ENCODE measurements around the gene CLEC6A. TPM values are rescaled to one million over a fixed set of nuclear protein-coding genes. Genes with fewer than 3 reads are reported as not detected.
"Not testable (repeated sequence)": the region's sequence is repeated elsewhere in the genome, so short reads cannot be mapped to it uniquely, and the experiment has no call there.

The CLEC6A gene
- total RNA-seq, 1 donor from 2014 or later: 3.9 TPM

DNA sequence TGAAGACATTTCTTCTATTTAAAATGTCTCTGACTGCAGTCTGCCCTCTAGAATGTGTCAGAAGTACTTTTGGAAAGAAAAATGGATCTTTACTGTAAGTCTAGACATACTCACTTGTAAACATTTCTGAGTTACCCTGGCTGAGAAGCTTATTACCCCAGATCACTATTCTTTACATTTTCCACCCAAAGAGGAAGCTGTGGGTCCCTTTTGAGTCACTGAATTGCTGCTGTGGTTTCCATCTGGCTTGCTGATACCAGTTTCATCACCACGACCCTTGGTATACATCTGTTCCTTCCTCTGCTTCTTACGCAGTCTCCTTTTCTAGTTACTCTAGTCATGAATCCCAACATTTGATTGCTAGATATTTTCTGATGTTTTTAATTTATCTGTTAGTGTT is 37.3 kb downstream of the CLEC6A start:
- peak; percentile 17 for DNase-seq (ENCODE audit: low spot score)

GRCh38 chr12:8495671-8496070 is 39.9 kb downstream of the CLEC6A start:
- DNase-seq (ENCODE audit: low spot score): not testable (repeated sequence)

DNA sequence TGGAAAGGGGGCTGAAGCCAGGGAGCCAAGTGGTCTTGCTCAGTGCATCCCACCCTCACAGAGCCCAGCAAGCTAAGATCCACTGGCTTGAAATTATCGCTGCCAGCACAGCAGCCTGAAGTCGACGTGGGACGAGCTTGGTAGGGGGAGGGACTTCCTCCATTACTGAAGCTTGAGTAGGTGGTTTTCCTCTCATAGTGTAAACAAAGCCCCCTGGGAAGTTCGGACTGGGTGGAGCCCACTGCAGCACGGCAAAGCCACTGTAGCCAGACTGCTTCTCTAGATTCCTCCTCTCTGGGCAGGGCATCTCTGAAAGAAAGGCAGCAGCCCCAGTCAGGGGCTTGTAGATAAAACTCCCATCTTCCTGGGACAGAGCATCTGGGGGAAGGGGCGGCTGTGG is 40.3 kb downstream of the CLEC6A start:
- not testable (repeated sequence) for DNase-seq (ENCODE audit: low spot score)

DNA sequence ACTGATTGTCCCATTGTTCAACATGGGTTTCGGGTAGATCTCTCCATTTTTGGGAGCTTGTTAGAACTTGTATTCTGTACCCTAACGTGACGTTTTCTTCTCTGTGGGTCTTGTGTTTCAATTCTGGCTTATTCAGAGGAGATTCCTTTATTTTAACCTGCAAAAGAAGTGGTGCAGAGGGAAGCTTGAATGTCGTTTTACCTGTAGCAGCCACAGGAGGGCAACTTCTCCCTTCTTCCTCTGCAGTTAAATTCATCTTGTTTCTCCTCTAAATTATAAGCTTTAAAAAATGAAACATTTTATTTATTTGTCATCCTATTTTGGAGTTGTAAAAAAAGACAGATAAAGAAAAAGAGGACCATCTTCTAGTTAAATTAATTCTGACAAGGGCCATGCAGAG is 43.9 kb downstream of the CLEC6A start:
- no peak for DNase-seq (ENCODE audit: low spot score)

DNA sequence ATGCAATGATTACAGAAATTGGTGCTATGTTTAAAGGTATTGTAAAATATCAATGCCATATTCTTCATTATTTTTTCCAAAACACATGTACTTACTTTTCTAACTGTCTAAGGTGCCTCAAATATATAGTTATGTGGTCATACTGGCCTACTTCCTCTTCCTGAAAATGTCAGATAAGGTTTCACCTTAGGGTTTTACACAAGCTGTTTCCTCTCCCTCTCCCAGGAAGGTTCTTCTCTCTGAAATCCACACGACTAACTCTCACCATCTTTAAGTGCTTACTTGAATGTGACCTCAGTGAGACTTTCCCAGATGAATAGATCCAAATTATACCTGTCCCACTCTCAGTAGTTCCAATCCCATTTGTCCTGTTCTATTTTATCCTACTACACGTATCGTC is 46.0 kb downstream of the CLEC6A start:
- no peak for DNase-seq (ENCODE audit: low spot score)

DNA sequence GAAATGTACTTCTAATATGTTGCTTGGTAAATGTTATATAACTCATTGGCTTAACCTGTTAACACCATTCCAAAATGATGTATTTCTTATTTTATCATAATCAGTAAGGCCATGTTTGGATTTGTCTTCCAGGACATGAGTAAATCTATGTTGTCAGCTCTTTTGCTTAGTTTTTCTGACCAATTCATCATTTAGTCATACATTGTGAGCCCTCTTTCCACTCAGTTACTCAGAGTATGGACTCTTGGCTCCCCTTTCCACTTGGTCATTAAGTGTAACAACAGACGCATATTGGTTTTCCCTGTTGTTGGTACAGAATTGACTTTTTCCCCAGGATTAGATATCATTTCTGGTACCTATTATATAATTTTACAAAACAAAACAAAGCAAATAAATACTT is 48.6 kb downstream of the CLEC6A start:
- DNase-seq (ENCODE audit: low spot score): no peak

DNA sequence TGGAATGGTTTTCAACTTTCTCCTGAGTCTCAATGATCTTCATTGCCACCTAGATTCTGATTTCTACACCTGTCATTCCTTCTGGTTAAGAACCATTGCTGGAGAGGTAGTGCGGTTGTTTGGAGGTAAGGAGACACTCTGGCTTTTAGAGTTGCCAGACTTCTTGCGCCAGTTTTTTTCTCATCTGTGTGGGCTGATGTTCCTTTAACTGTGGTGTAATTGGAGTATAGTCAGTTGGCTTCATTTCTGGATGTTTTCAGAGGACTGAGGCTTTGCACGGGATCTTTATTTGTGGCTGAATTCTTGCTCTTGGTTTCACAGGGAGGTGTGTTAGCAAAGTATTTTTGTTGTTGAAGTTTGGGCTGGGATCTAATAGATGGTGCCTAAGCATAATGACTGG is 51.8 kb downstream of the CLEC6A start:
- no peak for DNase-seq (ENCODE audit: low spot score)

DNA sequence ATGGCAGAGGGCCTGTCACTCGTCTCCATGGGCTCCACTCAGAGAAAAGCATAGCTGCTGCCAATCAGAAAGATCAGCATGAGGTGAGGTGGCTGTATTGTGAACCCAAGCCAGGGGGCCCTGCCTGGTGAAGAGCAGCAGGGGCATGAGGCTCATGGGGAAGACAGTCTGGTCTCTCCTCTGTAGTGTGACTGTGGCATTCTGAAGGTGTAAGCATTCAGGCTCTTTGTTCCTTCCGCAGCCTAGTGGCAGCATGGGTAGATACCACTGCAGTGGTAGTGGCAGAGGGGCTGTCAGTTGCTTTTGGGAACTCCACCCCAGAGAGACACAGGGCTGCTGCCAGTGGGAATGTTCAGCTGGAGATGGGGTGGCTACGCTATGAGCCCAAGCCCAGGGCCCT is 52.5 kb downstream of the CLEC6A start:
- DNase-seq (ENCODE audit: low spot score): no peak

GRCh38 chr12:8508910-8509841 is 53.4 kb downstream of the CLEC6A start:
- no peak for DNase-seq (ENCODE audit: low spot score)

DNA sequence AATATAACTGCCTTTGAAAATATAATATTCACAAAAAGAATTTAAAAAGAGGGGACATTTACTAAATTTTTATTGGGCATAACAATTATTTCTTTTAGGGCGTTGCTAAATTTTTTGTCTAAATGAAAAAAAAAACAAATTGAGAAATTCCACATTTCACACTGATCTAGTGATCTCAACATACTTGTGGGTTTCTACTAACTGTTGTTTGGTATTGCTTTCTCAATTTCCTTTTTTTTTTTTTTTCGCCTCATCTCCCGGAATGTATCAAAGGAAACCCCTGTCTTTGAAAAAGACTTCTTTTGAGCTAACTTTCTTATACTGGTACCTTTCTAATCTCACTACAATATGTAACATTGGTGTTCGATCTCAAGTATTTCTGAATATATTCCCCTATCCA is 57.5 kb downstream of the CLEC6A start, which contains the start of gene CLEC4D:
TSS of gene CLEC4D (plus strand) at position 248 of the 400 bp plus-strand sequence. CDS start 230 bp downstream, outside the sequence.
- no peak for DNase-seq (ENCODE audit: low spot score)

DNA sequence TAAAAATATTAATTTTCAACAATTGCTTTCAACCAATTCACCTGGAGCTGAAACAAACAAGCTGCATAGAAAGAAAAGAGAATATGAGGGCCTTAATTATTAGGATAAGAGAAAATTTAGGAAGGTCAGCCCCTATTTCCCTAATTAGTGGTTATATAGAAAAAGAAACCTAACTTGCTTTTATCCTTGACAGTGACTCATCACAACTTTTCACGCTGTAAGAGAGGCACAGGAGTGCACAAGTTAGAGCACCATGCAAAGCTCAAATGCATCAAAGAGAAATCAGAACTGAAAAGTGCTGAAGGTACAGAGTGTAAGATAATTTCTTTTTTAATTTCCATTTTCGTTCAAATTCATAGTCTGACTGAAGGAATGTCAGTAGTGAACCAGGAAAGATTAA is 62.2 kb downstream of the CLEC6A start:
- no peak for DNase-seq (ENCODE audit: low spot score)

DNA sequence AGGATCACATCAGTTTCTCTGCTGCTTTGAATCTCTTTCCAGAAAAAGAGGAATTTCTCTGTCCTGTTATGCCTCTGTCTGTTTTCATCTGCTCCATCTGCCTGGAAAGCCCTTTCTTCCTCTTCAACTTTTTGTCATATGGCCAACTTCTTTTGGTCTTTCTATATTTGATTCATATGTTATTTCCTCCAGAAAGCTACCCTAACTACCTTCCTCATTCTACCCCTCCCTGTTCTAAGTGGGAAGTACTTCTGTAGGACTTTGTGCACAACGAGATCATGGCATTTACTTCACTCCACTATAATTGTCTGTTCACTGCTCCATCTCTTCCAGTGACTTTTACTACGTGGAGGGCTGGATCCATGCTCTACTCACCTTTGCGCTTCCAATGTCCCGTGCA is 63.4 kb downstream of the CLEC6A start:
- no peak for DNase-seq (ENCODE audit: low spot score)

DNA sequence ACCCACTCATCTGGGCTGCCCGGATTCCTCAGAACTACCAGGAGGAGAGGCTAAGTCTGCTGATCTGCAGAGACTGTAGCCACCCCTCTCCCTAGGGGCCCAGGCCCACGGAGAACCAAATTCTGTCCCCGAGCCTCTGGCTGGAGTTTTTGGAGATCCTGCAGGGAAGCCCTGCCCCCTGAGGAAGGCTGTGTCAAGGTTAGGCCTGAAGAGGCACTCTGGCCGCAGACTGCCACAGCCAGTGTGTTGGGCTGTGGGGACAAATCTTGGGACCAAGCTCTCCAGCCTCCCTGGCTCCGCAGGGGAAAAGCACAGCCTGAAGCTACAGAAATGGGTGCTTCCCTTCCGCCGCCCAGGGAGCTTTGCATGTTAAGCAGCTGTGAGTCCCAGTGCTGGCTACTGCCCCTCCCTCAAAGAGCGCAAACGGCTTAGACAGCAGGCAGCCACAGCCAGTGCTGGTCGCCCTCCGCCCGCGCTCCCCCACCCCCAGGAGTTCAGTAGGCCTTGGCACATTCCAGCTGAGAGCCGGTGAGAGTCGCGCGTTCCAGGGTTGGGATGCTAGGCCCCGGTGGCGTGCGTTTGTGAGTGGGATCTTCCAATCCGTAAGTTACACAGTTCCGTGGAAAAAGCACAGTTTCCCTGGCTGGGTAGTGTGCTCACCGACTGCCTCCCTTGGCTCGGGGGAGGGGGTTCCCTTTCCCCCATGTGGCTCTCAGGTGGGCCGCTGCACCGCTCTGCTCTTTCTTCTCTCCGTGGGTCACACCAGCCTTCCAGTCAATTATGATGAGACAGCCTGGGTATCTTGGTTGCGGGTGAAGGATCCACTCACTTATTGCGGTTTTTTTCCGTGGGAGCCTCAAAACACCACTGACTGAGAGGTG is 71.7 kb downstream of the CLEC6A start:
- DNase-seq (ENCODE audit: low spot score): no peak

Other genes starting within 250 kb of the CLEC6A start
- gene FAM90A1, start 228.3 kb upstream of the CLEC6A start, total RNA-seq (ENCODE audit: insufficient read depth, low replicate concordance): not detected
- 1.2 TPM for gene CLEC4D, start 57.5 kb downstream of the CLEC6A start, total RNA-seq (ENCODE audit: insufficient read depth, low replicate concordance)
- 0.48 TPM for gene CLEC4E, start 84.9 kb downstream of the CLEC6A start, total RNA-seq (ENCODE audit: insufficient read depth, low replicate concordance)
- 0.96 TPM for gene AICDA, start 156.9 kb downstream of the CLEC6A start, total RNA-seq (ENCODE audit: insufficient read depth, low replicate concordance)
- gene MFAP5, start 206.9 kb downstream of the CLEC6A start, total RNA-seq (ENCODE audit: insufficient read depth, low replicate concordance): 53.0 TPM
- gene RIMKLB, start 242.0 kb downstream of the CLEC6A start, total RNA-seq (ENCODE audit: insufficient read depth, low replicate concordance): 72.2 TPM

All from umbilical cord (tissue), 2 donors.